Liver (tissue), 9 donors: Measurements from ENCODE around the gene ARHGEF10L. TPM values are rescaled to one million over a fixed set of nuclear protein-coding genes. Genes with fewer than 3 reads are reported as not detected.

Experiments
- DNase-seq: peaks from one replicate; pipeline ENCODE4 v3.0.0-alpha.2; 2017; ENCODE audit warnings: low spot score
- H3K27ac ChIP-seq, 2 donors: one replicate each; pipeline ENCODE4 v1.7.0; 2013; ENCODE audit warnings: inconsistent platforms in 2 of 2, low read length in 2 of 2, control low read depth in 1 of 2, low read depth in 1 of 2, mild to moderate bottlenecking in 1 of 2
- H3K27me3 ChIP-seq, 4 donors: one replicate each; pipeline versions ENCODE4 v1.6.1 to v1.7.0; 2013; ENCODE audit warnings: low read length in 3 of 4, inconsistent platforms in 1 of 4, mild to moderate bottlenecking in 1 of 4, moderate library complexity in 1 of 4; ENCODE audit not compliant: control insufficient read depth in 4 of 4, insufficient read depth in 4 of 4
- H3K36me3 ChIP-seq, 4 donors: one replicate each; pipeline versions ENCODE4 v1.6.1 to v1.7.0; 2013; ENCODE audit warnings: low read length in 3 of 4, mild to moderate bottlenecking in 3 of 4, low read depth in 1 of 4, moderate library complexity in 1 of 4; ENCODE audit not compliant: control insufficient read depth in 4 of 4, insufficient read depth in 3 of 4
- H3K4me1 ChIP-seq, 4 donors: one replicate each; pipeline versions ENCODE4 v1.6.1 to v1.7.0; 2013; ENCODE audit warnings: low read length in 3 of 4, mild to moderate bottlenecking in 3 of 4, moderate library complexity in 1 of 4; ENCODE audit not compliant: control insufficient read depth in 4 of 4, insufficient read depth in 4 of 4
- H3K4me3 ChIP-seq, 3 donors: one replicate each; pipeline versions ENCODE4 v1.6.1 to v1.7.0; 2013; ENCODE audit warnings: low read length in 3 of 3, control low read depth in 1 of 3, low read depth in 1 of 3, mild to moderate bottlenecking in 1 of 3
- H3K9ac ChIP-seq, 2 donors: one replicate each; pipeline ENCODE4 v1.7.0; 2013; ENCODE audit warnings: low read length in 2 of 2, mild to moderate bottlenecking in 2 of 2, moderate library complexity in 2 of 2, control low read depth in 1 of 2, low read depth in 1 of 2
- H3K9me3 ChIP-seq, 4 donors: one replicate each; pipeline versions ENCODE4 v1.6.1 to v1.7.0; 2013; ENCODE audit warnings: low read length in 3 of 4; ENCODE audit not compliant: control insufficient read depth in 4 of 4
- EGR1 ChIP-seq, 2 donors: IDR thresholded peaks; 2 replicates each; pipeline ENCODE4 v1.6.1; 2016 to 2018; ENCODE audit warnings: antibody characterized with exemption in 2 of 2, low read depth in 2 of 2
- FOXA1 ChIP-seq: IDR thresholded peaks from 2 replicates; pipeline ENCODE4 v1.6.1; 2016; ENCODE audit warnings: antibody characterized with exemption
- FOXA2 ChIP-seq: IDR thresholded peaks from 2 replicates; pipeline ENCODE4 v1.6.1; 2016; ENCODE audit warnings: antibody characterized with exemption
- GABPA ChIP-seq, 2 donors: IDR thresholded peaks in 1 of 2; conservative IDR thresholded peaks in 1 of 2; 2 replicates each; pipeline ENCODE4 v1.6.1; 2016; ENCODE audit warnings: antibody characterized with exemption in 2 of 2, mild to moderate bottlenecking in 1 of 2, moderate library complexity in 1 of 2
- HNF4A ChIP-seq, 2 donors: conservative IDR thresholded peaks; 2 replicates each; pipeline ENCODE4 v1.6.1; 2016; ENCODE audit warnings: antibody characterized with exemption in 2 of 2, mild to moderate bottlenecking in 2 of 2
- HNF4G ChIP-seq: IDR thresholded peaks from 2 replicates; pipeline ENCODE4 v1.6.1; 2016; ENCODE audit warnings: antibody characterized with exemption
- JUND ChIP-seq, 2 donors: IDR thresholded peaks; 2 replicates each; pipeline ENCODE4 v1.6.1; 2016; ENCODE audit warnings: antibody characterized with exemption in 2 of 2
- NR2F2 ChIP-seq: IDR thresholded peaks from 2 replicates; pipeline ENCODE4 v1.6.1; 2016; ENCODE audit warnings: antibody characterized with exemption
- RAD21 ChIP-seq, 2 donors: IDR thresholded peaks; 2 replicates each; pipeline ENCODE4 v1.6.1; 2016; ENCODE audit warnings: antibody characterized with exemption in 2 of 2, mild to moderate bottlenecking in 2 of 2
- RXRA ChIP-seq, 2 donors: IDR thresholded peaks; 2 replicates each; pipeline ENCODE4 v1.6.1; 2017 to 2018; ENCODE audit warnings: antibody characterized with exemption in 2 of 2, mild to moderate bottlenecking in 1 of 2
- SP1 ChIP-seq: IDR thresholded peaks from 2 replicates; pipeline ENCODE4 v1.6.1; 2018; ENCODE audit warnings: antibody characterized with exemption, mild to moderate bottlenecking
- TAF1 ChIP-seq: conservative IDR thresholded peaks from 2 replicates; pipeline ENCODE4 v1.6.1; 2016; ENCODE audit warnings: antibody characterized with exemption, mild to moderate bottlenecking
- YY1 ChIP-seq: IDR thresholded peaks from 2 replicates; pipeline ENCODE4 v1.6.1; 2016; ENCODE audit warnings: antibody characterized with exemption, mild to moderate bottlenecking
- WGBS: extraction: QIAGEN DNeasy Blood & Tissue Kit; methylation state at CpG from one replicate; pipeline ENCODE4 v1.1.7; 2013; 5-methylcytosine and 5-hydroxymethylcytosine counted together
- polyA plus RNA-seq, 2 donors: library from polyadenylated mRNA; stranded (reverse) in 1 of 2; unstranded in 1 of 2; fragments of 200-250 nt in 1 of 2; fragments of >200 nt in 1 of 2; fragmentation: Nextera tagmentation in 1 of 2; extraction: Ambion mirVana in 1 of 2; gene quantifications; one replicate each; pipeline versions ENCODE4 v1.2.1 to v1.2.3, GENCODE V29; 2013 to 2015
- total RNA-seq, 2 donors: library from RNA; depleted of rRNA; stranded (reverse); fragments of >200 nt; gene quantifications; one replicate each; pipeline ENCODE4 v1.2.3, GENCODE V29; 2014
- TF ChIP-seq, protein P1 (sequence below): IDR thresholded peaks from 2 replicates; pipeline ENCODE4 v1.6.1; 2016; ENCODE audit warnings: antibody characterized with exemption
- TF ChIP-seq, protein P2 (sequence below): IDR thresholded peaks from 2 replicates; pipeline ENCODE4 v1.6.1; 2016; ENCODE audit warnings: antibody characterized with exemption
- TF ChIP-seq, protein P3 (sequence below): IDR thresholded peaks from 2 replicates; pipeline ENCODE4 v1.6.1; 2016; ENCODE audit warnings: antibody characterized with exemption, mild to moderate bottlenecking
- TF ChIP-seq, protein P4 (sequence below): IDR thresholded peaks from 2 replicates; pipeline ENCODE4 v1.6.1; 2016; ENCODE audit warnings: antibody characterized with exemption
- TF ChIP-seq, protein P5 (sequence below): fragments of 150-350 bp; IDR thresholded peaks from 2 replicates; pipeline ENCODE4 v1.5.1; 2017; ENCODE audit warnings: improper control_type of control experiment, low read depth, low read length; ENCODE audit not compliant: missing input control
- donor health status: healthy.
- donor health status: healthy.
- donor health status: healthy.
- donor health status: healthy.
- donor health status: healthy.

ARHGEF10L gene
- total and polyA plus RNA-seq, 4 donors, result 26.3 to 169 (median 57.5) TPM

DNA sequence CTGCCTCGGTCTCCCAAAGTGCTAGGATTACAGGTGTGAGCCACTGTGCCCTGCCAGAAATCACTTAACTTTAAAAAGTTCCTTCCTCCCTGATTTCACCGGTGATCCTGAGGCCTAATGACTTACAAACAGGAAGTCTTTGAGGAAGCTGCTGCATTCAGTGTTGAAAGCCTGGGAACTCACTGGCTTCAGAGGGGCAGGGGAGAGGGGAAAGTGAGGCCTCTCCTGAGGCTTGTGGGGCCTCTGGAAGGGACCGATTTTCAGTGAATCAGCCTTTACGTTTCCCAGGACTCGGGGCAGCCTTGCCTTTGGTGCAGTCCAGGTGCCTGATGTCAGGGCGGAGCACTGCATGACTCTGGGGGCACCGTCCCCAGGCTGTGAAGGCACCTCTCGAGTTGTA lies 30.1 kb upstream of the ARHGEF10L start:
- no peak overlapping the region for H3K27ac ChIP-seq
- no peak for DNase-seq
- TF ChIP-seq HNF4A (conservative IDR thresholded peaks at IDR 0.05) (no peak), JUND (IDR thresholded peaks at IDR 0.05) (no peak), EGR1 (IDR thresholded peaks at IDR 0.05; ENCODE audit: low read depth in 2 of 2) (no peak), HNF4G (no peak), TAF1 (no peak), RXRA (IDR thresholded peaks at IDR 0.05) (no peak), RAD21 (IDR thresholded peaks at IDR 0.05) (no peak)
- TF ChIP-seq, protein P1, sequence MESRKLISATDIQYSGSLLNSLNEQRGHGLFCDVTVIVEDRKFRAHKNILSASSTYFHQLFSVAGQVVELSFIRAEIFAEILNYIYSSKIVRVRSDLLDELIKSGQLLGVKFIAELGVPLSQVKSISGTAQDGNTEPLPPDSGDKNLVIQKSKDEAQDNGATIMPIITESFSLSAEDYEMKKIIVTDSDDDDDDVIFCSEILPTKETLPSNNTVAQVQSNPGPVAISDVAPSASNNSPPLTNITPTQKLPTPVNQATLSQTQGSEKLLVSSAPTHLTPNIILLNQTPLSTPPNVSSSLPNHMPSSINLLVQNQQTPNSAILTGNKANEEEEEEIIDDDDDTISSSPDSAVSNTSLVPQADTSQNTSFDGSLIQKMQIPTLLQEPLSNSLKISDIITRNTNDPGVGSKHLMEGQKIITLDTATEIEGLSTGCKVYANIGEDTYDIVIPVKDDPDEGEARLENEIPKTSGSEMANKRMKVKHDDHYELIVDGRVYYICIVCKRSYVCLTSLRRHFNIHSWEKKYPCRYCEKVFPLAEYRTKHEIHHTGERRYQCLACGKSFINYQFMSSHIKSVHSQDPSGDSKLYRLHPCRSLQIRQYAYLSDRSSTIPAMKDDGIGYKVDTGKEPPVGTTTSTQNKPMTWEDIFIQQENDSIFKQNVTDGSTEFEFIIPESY, result no peak
- no peaks in the 10 kb centered on the region for H3K36me3 ChIP-seq
- H3K4me3 ChIP-seq, result no peak overlapping the region
- no peaks in the 10 kb centered on the region for H3K9me3 ChIP-seq
- no peak overlapping the region for H3K9ac ChIP-seq
- peaks cover 0 to 4% (median 3%) of the 10 kb centered on the region in 4 donors for H3K4me1 ChIP-seq
- WGBS, result 76% methylated on average over 8 of the region's 8 CpGs
- H3K27me3 ChIP-seq, result no peaks in the 10 kb centered on the region

DNA sequence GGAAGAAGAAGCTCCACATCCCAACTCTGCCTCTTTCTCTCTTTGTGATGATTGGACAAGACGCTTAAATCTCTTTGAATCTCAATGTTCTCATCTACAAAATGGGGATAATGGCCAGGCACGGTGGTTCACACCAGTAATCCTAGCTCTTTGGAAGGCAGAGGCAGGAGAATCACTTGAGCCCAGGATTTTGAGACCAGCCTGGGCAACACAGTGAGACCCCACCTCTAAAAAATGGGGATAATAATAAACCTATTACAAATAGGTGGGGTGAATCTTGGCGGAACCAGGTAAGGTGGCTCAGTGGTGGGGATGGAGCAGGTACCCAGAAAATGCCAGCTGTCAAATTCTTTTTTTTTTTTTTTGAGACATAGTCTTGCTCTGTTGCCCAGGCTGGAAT lies 29.4 kb upstream of the ARHGEF10L start:
- Histone ChIP-seq H3K4me1 (peaks cover 0 to 4% (median 3%) of the 10 kb centered on the region in 4 donors), H3K27me3 (no peaks in the 10 kb centered on the region), H3K9ac (no peak overlapping the region), H3K27ac (no peak overlapping the region), H3K36me3 (no peaks in the 10 kb centered on the region), H3K4me3 (no peak overlapping the region), H3K9me3 (no peaks in the 10 kb centered on the region)
- TF ChIP-seq FOXA2 (no peak), JUND (IDR thresholded peaks at IDR 0.05) (no peak), TAF1 (no peak), GABPA (IDR thresholded peaks at IDR 0.05 in 1 of 2, conservative IDR thresholded peaks at IDR 0.05 in 1 of 2) (no peak), NR2F2 (no peak), HNF4A (conservative IDR thresholded peaks at IDR 0.05) (no peak), YY1 (no peak), SP1 (no peak), FOXA1 (no peak), EGR1 (IDR thresholded peaks at IDR 0.05; ENCODE audit: low read depth in 2 of 2) (no peak), HNF4G (no peak), RXRA (IDR thresholded peaks at IDR 0.05) (no peak), RAD21 (IDR thresholded peaks at IDR 0.05) (no peak)
- TF ChIP-seq, protein P2, sequence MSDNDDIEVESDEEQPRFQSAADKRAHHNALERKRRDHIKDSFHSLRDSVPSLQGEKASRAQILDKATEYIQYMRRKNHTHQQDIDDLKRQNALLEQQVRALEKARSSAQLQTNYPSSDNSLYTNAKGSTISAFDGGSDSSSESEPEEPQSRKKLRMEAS, result no peak
- TF ChIP-seq, protein P1, result no peak
- TF ChIP-seq, protein P3, sequence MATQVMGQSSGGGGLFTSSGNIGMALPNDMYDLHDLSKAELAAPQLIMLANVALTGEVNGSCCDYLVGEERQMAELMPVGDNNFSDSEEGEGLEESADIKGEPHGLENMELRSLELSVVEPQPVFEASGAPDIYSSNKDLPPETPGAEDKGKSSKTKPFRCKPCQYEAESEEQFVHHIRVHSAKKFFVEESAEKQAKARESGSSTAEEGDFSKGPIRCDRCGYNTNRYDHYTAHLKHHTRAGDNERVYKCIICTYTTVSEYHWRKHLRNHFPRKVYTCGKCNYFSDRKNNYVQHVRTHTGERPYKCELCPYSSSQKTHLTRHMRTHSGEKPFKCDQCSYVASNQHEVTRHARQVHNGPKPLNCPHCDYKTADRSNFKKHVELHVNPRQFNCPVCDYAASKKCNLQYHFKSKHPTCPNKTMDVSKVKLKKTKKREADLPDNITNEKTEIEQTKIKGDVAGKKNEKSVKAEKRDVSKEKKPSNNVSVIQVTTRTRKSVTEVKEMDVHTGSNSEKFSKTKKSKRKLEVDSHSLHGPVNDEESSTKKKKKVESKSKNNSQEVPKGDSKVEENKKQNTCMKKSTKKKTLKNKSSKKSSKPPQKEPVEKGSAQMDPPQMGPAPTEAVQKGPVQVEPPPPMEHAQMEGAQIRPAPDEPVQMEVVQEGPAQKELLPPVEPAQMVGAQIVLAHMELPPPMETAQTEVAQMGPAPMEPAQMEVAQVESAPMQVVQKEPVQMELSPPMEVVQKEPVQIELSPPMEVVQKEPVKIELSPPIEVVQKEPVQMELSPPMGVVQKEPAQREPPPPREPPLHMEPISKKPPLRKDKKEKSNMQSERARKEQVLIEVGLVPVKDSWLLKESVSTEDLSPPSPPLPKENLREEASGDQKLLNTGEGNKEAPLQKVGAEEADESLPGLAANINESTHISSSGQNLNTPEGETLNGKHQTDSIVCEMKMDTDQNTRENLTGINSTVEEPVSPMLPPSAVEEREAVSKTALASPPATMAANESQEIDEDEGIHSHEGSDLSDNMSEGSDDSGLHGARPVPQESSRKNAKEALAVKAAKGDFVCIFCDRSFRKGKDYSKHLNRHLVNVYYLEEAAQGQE, result no peak
- TF ChIP-seq, protein P4, sequence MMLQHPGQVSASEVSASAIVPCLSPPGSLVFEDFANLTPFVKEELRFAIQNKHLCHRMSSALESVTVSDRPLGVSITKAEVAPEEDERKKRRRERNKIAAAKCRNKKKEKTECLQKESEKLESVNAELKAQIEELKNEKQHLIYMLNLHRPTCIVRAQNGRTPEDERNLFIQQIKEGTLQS, result no peak
- TF ChIP-seq, protein P5, sequence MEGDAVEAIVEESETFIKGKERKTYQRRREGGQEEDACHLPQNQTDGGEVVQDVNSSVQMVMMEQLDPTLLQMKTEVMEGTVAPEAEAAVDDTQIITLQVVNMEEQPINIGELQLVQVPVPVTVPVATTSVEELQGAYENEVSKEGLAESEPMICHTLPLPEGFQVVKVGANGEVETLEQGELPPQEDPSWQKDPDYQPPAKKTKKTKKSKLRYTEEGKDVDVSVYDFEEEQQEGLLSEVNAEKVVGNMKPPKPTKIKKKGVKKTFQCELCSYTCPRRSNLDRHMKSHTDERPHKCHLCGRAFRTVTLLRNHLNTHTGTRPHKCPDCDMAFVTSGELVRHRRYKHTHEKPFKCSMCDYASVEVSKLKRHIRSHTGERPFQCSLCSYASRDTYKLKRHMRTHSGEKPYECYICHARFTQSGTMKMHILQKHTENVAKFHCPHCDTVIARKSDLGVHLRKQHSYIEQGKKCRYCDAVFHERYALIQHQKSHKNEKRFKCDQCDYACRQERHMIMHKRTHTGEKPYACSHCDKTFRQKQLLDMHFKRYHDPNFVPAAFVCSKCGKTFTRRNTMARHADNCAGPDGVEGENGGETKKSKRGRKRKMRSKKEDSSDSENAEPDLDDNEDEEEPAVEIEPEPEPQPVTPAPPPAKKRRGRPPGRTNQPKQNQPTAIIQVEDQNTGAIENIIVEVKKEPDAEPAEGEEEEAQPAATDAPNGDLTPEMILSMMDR, result no peak
- DNase-seq, result no peak
- 95% methylated on average over 3 of the region's 3 CpGs for WGBS
